ENCODE data around the gene OSBP2. TPM values are rescaled to one million over a fixed set of nuclear protein-coding genes. Genes with fewer than 3 reads are reported as not detected.

OSBP2 gene
- total RNA-seq, 4 donors from 2014 or later = 3.3 to 7.7 (median 4.6) TPM; not detected in 1

DNA sequence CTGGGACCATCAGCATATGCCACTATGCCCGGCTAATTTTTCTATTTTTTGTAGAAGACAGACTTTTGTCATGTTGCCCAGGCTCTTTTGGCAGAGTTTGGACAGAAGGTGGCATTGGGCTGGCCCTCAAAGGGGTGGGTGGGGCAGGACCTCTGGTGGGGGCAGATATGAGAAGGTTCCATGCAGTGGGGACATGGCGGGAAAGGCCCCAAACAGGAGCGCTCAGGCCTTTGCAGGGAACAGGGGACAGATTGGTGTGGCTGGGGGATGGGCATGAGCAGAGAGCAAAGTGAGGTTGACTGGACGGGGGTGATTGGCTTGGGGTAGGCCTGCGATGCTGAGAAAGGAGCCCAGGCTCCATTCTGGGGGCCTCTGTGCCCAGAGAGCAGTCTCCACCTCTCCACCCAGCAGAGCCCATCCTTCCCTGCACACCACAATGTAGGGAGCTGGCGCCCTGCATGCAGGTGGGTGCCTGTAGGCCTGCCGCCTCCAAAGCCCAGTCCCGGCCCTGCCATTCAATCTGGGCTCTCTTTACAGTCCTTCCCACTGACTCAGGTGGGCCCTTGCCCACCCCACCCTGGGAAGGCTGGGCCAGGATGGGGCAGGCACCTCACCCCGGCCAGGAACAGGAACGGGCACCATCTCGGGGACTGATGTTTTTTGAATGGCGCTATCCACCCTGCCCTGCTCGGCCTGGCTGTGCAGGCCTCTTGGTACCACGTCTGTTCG lies 175.2 kb downstream of the OSBP2 start:
- H3K4me3 ChIP-seq = no peak overlapping the region
- no peaks in the 10 kb centered on the region for H3K4me1 ChIP-seq
- no peaks in the 10 kb centered on the region for H3K27me3 ChIP-seq
- no peak for TF ChIP-seq POLR2A (IDR thresholded peaks at IDR 0.05)
- TF ChIP-seq, protein P1, sequence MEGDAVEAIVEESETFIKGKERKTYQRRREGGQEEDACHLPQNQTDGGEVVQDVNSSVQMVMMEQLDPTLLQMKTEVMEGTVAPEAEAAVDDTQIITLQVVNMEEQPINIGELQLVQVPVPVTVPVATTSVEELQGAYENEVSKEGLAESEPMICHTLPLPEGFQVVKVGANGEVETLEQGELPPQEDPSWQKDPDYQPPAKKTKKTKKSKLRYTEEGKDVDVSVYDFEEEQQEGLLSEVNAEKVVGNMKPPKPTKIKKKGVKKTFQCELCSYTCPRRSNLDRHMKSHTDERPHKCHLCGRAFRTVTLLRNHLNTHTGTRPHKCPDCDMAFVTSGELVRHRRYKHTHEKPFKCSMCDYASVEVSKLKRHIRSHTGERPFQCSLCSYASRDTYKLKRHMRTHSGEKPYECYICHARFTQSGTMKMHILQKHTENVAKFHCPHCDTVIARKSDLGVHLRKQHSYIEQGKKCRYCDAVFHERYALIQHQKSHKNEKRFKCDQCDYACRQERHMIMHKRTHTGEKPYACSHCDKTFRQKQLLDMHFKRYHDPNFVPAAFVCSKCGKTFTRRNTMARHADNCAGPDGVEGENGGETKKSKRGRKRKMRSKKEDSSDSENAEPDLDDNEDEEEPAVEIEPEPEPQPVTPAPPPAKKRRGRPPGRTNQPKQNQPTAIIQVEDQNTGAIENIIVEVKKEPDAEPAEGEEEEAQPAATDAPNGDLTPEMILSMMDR (IDR thresholded peaks at IDR 0.05) = no peak
- no peaks in the 10 kb centered on the region for H3K36me3 ChIP-seq
- no peaks in the 10 kb centered on the region for H3K9me3 ChIP-seq
- intact Hi-C loops (cut with DNase I; ENCODE audit: low total_unique reads) = no loop called here
- no peak overlapping the region for H3K27ac ChIP-seq
- no peak for DNase-seq

DNA sequence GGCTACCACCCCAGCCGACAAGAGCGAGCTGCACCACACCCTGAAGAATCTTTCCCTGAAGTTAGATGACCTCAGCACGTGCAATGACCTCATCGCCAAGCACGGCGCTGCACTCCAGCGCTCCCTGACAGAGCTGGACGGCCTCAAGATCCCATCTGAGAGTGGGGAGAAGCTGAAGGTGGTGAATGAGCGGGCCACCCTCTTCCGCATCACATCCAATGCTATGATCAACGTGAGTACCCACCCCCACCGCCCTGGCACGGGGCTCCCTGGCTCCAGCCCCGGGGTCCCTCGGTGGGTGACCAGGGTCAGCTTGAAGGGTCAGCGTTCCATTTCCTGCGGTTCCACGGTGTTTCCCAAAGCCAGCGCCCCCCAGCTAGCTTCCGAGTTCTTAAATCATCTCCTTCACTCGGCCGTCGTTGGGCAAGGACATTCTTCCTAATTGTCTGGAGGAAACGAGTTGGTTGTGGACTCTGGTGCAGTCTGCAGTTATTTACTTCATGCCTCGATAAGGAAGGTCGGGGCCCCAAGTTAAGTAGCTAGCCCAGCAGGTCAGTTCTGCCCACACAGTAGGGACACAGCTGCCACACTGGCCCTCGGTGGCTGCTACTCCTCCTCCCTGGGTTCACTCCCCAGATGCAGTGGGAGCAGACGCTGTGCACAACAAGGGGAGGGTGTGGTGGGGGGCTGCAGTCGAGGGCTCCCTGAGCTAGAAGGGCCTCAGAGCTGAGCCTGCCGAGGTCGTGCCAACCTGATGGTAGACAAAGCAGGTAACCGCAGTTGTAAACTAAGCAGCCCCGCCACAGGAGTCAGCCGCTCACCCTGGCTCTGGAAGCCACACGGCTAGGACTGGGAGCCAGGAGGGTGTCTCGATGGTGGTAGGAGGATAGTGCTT lies 176.0 kb downstream of the OSBP2 start:
- Histone ChIP-seq H3K4me1 (no peaks in the 10 kb centered on the region), H3K27me3 (no peaks in the 10 kb centered on the region), H3K36me3 (no peaks in the 10 kb centered on the region), H3K4me3 (no peak overlapping the region), H3K9me3 (no peaks in the 10 kb centered on the region), H3K27ac (no peak overlapping the region)
- intact Hi-C loops (cut with DNase I; ENCODE audit: low total_unique reads) = no loop called here
- TF ChIP-seq POLR2A (IDR thresholded peaks at IDR 0.05) = no peak
- TF ChIP-seq, protein P1 (IDR thresholded peaks at IDR 0.05) = no peak
- DNase-seq = peak in 1 of 2 donors; percentile 9

DNA sequence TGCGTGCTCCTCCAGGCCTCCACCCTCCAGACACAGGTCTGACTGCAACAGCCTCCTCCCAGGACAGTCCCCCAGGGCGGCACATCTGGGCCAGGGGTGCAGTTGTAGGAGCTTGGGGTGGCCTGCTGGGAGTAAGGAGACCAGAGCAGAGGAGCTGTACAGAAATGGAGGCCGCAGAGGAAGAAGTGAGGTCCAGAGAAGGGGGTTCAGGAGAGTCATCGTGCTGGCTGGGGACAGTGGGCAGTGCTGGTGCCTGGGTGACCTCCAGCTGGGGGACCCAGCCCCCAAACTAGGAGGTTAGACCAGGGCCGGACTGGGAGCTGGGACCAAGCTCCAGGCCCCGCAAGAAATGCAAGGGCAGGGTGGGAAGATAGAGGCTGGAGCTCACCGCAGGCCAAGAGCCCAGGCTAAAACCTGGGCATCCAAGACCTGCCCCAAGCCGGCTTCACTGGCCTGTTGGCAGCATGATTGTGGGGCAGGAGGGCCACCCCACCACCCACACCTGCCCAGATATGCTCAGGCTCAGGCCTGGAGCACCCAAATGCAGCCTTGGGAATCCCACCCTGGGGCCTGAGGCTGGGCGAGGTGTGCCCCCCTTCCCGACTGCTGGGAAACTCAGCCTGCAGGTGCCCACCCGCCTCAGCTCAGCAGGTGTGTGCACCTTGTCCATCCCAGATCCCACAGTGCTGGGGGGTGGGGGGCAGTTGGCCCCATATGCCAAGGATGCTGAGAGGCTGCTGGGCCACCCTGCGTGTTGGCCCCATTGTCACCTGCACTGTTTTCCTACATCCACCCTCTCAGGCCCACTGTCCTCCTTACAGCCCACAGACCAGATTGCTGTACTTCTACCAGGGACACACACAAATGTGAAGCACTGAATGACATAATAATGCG lies 177.0 kb downstream of the OSBP2 start:
- no peak for TF ChIP-seq POLR2A (IDR thresholded peaks at IDR 0.05)
- TF ChIP-seq, protein P1 (IDR thresholded peaks at IDR 0.05) = no peak
- no peak for DNase-seq
- Histone ChIP-seq H3K27me3 (no peaks in the 10 kb centered on the region), H3K36me3 (no peaks in the 10 kb centered on the region), H3K9me3 (no peaks in the 10 kb centered on the region), H3K4me3 (no peak overlapping the region), H3K4me1 (no peaks in the 10 kb centered on the region), H3K27ac (no peak overlapping the region)
- intact Hi-C loops (cut with DNase I; ENCODE audit: low total_unique reads) = no loop called here

DNA sequence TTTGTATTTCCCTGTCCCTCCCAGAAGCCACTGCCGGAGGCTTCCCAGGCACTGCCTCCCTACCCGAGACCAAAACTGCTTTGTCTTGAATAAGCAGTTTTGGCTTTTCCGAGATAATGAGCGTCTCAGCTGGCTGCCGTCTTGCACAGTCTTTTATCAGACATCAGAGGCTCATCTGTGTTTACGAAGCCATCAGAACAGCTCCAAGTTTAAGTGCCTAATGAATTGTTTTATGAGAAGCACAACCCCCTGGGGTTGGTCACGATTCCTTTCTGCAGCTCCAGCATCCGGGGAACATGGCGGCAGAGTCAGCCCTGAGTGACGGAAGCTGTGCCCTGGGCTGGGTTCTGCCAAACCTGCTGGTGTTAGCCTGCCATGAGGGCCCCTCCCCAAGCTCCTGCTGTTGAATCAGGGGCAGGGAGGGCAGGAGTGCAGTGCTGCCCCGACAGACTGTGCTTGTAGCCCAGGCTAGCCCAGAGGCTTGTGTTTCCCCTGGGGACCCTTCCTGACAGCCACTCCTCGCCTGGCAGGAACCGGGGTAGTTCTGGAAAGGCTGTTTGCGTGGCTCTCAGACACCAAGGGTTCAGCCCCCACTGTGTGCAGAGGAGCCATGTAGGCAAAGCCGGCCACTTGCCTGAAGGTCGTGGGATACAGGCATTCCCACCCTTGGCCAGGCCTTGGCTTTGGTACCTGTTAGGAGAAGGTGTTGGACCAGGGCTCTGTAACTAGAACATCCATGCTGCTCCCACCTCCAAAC lies 177.8 kb downstream of the OSBP2 start:
- H3K27ac ChIP-seq = no peak overlapping the region
- H3K4me3 ChIP-seq = no peak overlapping the region
- DNase-seq = peak in 1 of 2 donors; percentile 1
- intact Hi-C loops (cut with DNase I; ENCODE audit: low total_unique reads) = no loop called here
- TF ChIP-seq, protein P1 (IDR thresholded peaks at IDR 0.05) = no peak
- no peak for TF ChIP-seq POLR2A (IDR thresholded peaks at IDR 0.05)
- no peaks in the 10 kb centered on the region for H3K36me3 ChIP-seq
- no peaks in the 10 kb centered on the region for H3K4me1 ChIP-seq
- no peaks in the 10 kb centered on the region for H3K9me3 ChIP-seq
- H3K27me3 ChIP-seq = no peaks in the 10 kb centered on the region
